ENCODE results near the gene SNX27. TPM values are rescaled to one million over a fixed set of nuclear protein-coding genes. Genes with fewer than 3 reads are reported as not detected.
A peak's percentile ranks its signal among the peaks of the same experiment; 100 is the strongest.
"Not testable (repeated sequence)": the region's sequence is repeated elsewhere in the genome, so short reads cannot be mapped to it uniquely, and the experiment has no call there.

SNX27 gene
- total RNA-seq, 3 donors from 2014 or later = 25.8 to 29.3 (median 26.1) TPM

DNA sequence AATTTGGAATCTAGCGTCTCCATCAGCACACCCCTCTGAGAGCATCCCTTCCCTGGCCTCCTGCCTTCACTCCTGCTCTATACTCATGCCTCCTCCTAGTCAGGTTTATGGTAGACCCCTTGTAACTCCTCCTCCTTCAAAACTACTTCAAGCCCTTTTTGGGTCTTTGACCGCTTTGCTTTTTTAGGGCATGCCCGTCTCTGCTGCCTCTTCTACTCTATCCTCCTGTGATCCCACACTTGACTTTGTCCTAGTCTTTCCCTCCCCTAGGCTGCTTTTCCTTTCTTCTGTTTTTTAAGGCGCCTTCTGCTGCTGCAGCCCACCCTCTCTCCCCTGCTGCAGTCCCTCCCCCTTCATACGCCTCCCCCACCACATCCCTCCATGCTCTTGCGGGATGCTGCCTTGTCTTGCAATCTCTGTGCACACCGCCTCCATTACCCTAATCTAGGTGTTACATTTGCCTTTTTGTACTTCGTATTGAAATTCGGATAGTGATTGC is 1.5 kb downstream of the SNX27 start:
- DNase-seq (no peak), ATAC-seq (no peak)
- Mint-ChIP-seq H3K9me3 (no peaks in the 10 kb centered on the region), H3K4me1 (ENCODE audit: low read depth) (peaks cover 40% of the 10 kb centered on the region), H3K36me3 (ENCODE audit: insufficient read depth) (peaks cover 2% of the 10 kb centered on the region), H3K4me3 (peak overlapping the region; percentile 90), H3K27me3 (ENCODE audit: low read depth) (peaks cover 2% of the 10 kb centered on the region)

- Mint-ChIP-seq H3K4me1 (ENCODE audit: low read depth) (peaks cover 51% of the 10 kb centered on the region), H3K36me3 (ENCODE audit: insufficient read depth) (peaks cover 2% of the 10 kb centered on the region), H3K27me3 (ENCODE audit: low read depth) (no peaks in the 10 kb centered on the region), H3K4me3 (no peak overlapping the region), H3K9me3 (no peaks in the 10 kb centered on the region)
- no peak for ATAC-seq
- DNase-seq = no peak
Observed at GRCh38 chr1:151615711-151616504, 4.1 kb downstream of the SNX27 start.

DNA sequence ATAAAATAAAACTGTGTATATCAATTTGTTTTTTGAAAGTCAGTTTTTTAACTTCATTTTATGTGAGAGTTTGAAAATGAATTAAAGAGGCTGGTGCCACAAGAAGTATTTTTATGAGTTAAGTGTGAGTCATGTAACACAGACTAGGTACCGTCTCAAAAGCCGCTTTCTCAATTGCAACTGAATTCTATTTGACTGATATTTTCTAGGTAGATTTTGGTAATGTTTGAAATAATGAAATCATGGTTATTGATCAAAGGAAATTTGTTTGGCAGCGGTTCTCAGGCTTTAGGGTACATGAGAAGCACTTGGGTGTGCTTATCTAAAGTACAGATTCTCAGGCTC is 4.6 kb downstream of the SNX27 start:
- Mint-ChIP-seq H3K4me3 (no peak overlapping the region), H3K9me3 (no peaks in the 10 kb centered on the region), H3K4me1 (ENCODE audit: low read depth) (peaks cover 55% of the 10 kb centered on the region), H3K36me3 (ENCODE audit: insufficient read depth) (peaks cover 2% of the 10 kb centered on the region), H3K27me3 (ENCODE audit: low read depth) (no peaks in the 10 kb centered on the region)
- ATAC-seq (no peak), DNase-seq (no peak)

- Mint-ChIP-seq H3K4me3 (no peak overlapping the region), H3K9me3 (no peaks in the 10 kb centered on the region), H3K4me1 (ENCODE audit: low read depth) (peaks cover 52% of the 10 kb centered on the region), H3K27me3 (ENCODE audit: low read depth) (no peaks in the 10 kb centered on the region), H3K36me3 (ENCODE audit: insufficient read depth) (peaks cover 2% of the 10 kb centered on the region)
- ATAC-seq (no peak), DNase-seq (no peak)
Observed at GRCh38 chr1:151618003-151618402, 6.2 kb downstream of the SNX27 start.

DNA sequence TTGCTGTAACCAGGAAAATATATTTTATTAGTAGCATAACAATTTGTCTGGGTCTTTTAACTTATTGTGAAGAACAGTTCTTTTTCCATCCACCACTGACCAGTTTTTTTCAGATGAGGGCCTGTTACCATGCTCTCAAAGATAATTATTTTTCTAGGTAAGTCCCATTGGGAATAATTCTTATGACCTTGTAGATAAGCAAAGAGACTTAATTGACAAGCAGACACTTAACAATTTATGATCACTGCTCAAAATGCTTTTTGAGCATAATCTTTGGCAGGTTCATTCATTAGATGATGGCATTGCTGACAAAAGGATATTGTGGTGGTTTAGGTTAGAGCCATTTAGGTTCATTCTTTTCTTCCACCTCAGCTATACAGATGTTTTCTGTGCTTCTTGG is 6.6 kb downstream of the SNX27 start:
- Mint-ChIP-seq H3K4me3 (no peak overlapping the region), H3K36me3 (ENCODE audit: insufficient read depth) (peaks cover 2% of the 10 kb centered on the region), H3K4me1 (ENCODE audit: low read depth) (peaks cover 48% of the 10 kb centered on the region), H3K27me3 (ENCODE audit: low read depth) (no peaks in the 10 kb centered on the region), H3K9me3 (no peaks in the 10 kb centered on the region)
- DNase-seq = no peak
- no peak for ATAC-seq

DNA sequence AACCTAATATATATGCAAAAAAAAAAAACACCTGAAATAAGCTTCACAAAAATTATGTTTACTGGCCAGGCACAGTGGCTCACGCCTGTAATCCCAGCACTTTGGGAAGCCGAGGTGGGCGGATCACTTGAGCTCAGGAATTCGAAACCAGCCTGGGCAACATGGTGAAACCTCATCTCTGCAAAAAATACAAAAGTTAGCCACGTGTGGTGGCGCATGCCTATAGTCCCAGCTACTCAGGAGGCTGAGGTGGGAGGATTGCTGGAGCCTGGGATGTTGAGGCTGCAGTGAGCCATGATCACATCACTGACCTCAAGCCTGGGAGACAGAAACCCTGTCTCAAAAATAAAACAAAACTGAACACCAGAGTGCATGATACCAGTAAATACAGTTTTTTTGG is 7.1 kb downstream of the SNX27 start:
- not testable (repeated sequence) for DNase-seq; H3K36me3 Mint-ChIP-seq (ENCODE audit: insufficient read depth); ATAC-seq; H3K4me3 Mint-ChIP-seq; H3K27me3 Mint-ChIP-seq (ENCODE audit: low read depth); H3K9me3 Mint-ChIP-seq
- H3K4me1 Mint-ChIP-seq (ENCODE audit: low read depth) = peaks cover 42% of the 10 kb centered on the region

DNA sequence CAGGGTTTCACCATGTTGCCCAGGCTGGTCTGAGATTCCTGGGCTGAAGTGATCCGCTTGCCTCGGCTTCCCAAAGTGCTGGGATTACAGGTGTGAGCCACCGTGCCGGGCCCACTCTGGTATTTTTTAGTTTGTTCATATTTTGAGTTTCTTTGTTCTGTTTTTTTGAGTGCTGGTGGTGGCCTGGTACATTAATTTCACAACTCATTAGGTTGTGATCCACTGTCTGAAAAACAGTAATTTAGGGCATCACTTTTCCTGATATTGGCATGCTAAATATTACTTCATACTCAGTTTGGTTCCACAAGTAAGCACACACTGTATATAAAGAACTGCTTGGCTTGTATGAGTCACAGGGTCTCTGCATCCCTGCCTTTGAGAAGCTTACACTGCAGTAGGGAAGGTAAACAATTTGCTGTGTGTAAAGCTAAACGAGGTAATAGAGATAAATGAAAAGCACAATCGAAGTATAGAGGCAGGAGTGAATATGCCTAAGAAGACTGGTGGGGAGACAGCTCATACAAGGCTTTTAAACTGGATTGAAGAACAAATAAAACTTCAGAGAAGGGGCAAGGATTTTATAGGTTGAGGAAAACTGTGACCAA is 7.7 kb downstream of the SNX27 start:
- H3K4me3 Mint-ChIP-seq = no peak overlapping the region
- peaks cover 2% of the 10 kb centered on the region for H3K36me3 Mint-ChIP-seq (ENCODE audit: insufficient read depth)

DNA sequence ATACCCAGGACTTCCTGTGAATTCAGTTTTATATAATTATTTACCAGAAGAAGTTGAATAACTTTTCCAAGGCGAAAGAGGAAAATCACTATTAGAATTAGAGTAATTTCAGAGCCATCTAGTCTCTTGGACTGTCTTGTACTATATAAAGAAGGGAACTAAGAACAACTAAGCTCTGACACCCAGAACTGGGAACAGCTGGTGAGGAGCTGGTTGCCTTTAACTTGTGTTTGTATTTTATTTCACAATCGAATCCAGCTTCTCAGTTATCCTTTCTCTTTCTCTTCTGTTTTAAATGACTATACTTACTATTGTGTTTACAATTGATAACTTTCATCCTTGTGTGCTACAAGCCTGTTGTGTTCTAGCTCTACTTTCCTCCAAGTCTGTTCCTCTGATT is 8.4 kb downstream of the SNX27 start:
- Mint-ChIP-seq H3K9me3 (no peaks in the 10 kb centered on the region), H3K36me3 (ENCODE audit: insufficient read depth) (peaks cover 1% of the 10 kb centered on the region), H3K4me1 (ENCODE audit: low read depth) (peaks cover 36% of the 10 kb centered on the region), H3K27me3 (ENCODE audit: low read depth) (no peaks in the 10 kb centered on the region), H3K4me3 (no peak overlapping the region)
- ATAC-seq = no peak
- DNase-seq = no peak

More for the DNA sequence above, 7.7 kb downstream of the SNX27 start:
- ATAC-seq (no peak), DNase-seq (no peak)
- Mint-ChIP-seq H3K4me1 (ENCODE audit: low read depth) (peaks cover 40% of the 10 kb centered on the region), H3K27me3 (ENCODE audit: low read depth) (no peaks in the 10 kb centered on the region), H3K9me3 (no peaks in the 10 kb centered on the region)

GRCh38 chr1:151621351-151621750 is 9.5 kb downstream of the SNX27 start:
- H3K4me3 Mint-ChIP-seq = no peak overlapping the region
- peaks cover 28% of the 10 kb centered on the region for H3K4me1 Mint-ChIP-seq (ENCODE audit: low read depth)
- H3K9me3 Mint-ChIP-seq = no peaks in the 10 kb centered on the region
- ATAC-seq (no peak), DNase-seq (no peak)
- no peaks in the 10 kb centered on the region for H3K36me3 Mint-ChIP-seq (ENCODE audit: insufficient read depth)
- no peaks in the 10 kb centered on the region for H3K27me3 Mint-ChIP-seq (ENCODE audit: low read depth)

GRCh38 chr1:151624783-151625182 is 12.9 kb downstream of the SNX27 start:
- ATAC-seq (no peak), DNase-seq (no peak)
- Mint-ChIP-seq H3K4me3 (no peak overlapping the region), H3K4me1 (ENCODE audit: low read depth) (peaks cover 18% of the 10 kb centered on the region), H3K9me3 (no peaks in the 10 kb centered on the region), H3K27me3 (ENCODE audit: low read depth) (no peaks in the 10 kb centered on the region), H3K36me3 (ENCODE audit: insufficient read depth) (peaks cover 7% of the 10 kb centered on the region)

- DNase-seq = no peak
- Mint-ChIP-seq H3K36me3 (ENCODE audit: insufficient read depth) (peaks cover 8% of the 10 kb centered on the region), H3K4me1 (ENCODE audit: low read depth) (peaks cover 7% of the 10 kb centered on the region), H3K27me3 (ENCODE audit: low read depth) (no peaks in the 10 kb centered on the region), H3K4me3 (no peak overlapping the region), H3K9me3 (no peaks in the 10 kb centered on the region)
- no peak for ATAC-seq
Observed at GRCh38 chr1:151626740-151627334, 15.0 kb downstream of the SNX27 start.

DNA sequence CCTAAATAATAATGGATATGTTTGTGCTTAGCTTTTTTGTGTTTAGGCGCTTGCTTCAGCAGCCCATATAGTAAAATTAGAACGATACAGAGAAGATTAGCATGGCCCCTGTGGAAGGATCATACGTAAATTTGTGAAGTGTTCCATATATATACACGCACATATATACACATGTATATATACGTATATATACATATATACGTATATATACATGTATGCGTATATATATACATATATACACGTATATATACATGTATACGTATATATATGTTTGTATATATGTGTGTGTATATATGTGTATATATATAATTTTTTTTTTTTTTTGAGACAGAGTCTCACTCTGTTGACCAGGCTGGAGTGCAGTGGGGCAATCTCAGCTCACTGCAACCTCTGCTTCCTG is 17.4 kb downstream of the SNX27 start:
- DNase-seq (no peak), ATAC-seq (no peak)
- Mint-ChIP-seq H3K36me3 (ENCODE audit: insufficient read depth) (peaks cover 13% of the 10 kb centered on the region), H3K4me3 (no peak overlapping the region), H3K4me1 (ENCODE audit: low read depth) (peaks cover 4% of the 10 kb centered on the region), H3K27me3 (ENCODE audit: low read depth) (no peaks in the 10 kb centered on the region), H3K9me3 (no peaks in the 10 kb centered on the region)

DNA sequence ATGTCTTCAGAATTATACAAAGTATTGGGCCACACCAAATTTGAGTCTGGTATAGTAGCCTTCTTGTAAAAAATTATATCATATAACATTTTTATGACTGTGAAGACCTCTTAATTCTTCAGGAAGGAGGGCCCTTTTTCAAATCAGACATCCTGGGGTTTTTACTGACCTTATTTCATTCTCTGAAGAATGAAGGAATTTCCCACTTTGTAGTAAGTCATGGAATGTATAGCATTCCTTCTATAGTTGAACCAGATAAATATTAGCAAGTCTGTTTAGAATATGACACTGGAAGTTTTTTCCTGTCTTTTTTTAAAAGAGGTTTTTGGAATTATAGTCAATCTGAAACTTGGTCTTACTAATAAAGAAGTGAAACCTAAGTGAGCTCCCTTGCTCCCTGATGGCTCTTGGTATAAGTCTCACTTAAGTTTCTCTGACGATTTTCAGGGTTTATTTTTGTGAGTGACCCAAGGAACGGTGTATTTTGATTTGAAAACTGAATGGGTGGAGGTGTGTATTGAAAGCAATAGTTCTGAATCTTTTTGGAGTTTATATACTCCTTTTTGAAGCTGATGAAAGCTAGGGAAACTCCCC is 23.7 kb downstream of the SNX27 start:
- H3K36me3 Mint-ChIP-seq (ENCODE audit: insufficient read depth) = peaks cover 15% of the 10 kb centered on the region
- ATAC-seq = no peak

DNA sequence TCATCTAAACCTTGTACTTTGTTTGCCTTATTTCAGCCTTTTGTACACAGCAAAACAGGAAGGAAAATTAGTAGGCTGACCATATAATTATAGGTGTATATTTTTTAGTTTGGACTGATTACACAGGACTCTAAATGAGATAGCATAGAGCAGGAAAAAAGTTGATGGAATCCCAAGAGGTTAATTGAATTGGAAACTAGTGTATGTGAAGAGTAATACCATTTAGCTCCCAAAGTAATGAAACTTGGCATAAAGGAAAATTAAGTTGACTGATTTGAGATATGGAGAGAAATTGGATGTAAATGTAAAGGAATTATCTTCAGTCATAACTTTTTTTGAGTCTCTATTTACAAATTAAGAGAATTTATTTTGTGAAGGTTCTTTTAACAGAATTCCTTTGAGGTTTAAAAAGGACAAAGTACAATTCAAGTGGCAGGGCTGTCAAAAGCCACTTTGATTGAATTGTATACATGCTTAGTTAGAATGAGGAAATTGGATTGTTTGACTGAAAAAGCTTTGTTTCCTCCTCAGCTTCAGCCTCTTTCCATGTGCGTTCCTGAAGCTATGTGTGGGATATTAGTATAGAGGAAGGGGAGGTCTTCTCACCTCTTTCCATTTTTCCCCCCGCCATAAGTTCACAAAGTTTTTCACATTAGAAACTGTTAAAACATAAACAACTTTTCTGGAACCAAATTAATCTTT is 26.4 kb downstream of the SNX27 start:
- no peak for DNase-seq
- Mint-ChIP-seq H3K4me3 (no peak overlapping the region), H3K36me3 (ENCODE audit: insufficient read depth) (peaks cover 18% of the 10 kb centered on the region), H3K4me1 (ENCODE audit: low read depth) (peaks cover 8% of the 10 kb centered on the region), H3K27me3 (ENCODE audit: low read depth) (no peaks in the 10 kb centered on the region), H3K9me3 (no peaks in the 10 kb centered on the region)
- ATAC-seq = no peak

More for the DNA sequence above, 23.7 kb downstream of the SNX27 start:
- no peaks in the 10 kb centered on the region for H3K27me3 Mint-ChIP-seq (ENCODE audit: low read depth)
- no peak for DNase-seq
- H3K4me1 Mint-ChIP-seq (ENCODE audit: low read depth) = peaks cover 3% of the 10 kb centered on the region
- no peak overlapping the region for H3K4me3 Mint-ChIP-seq
- H3K9me3 Mint-ChIP-seq = no peaks in the 10 kb centered on the region
